ENCODE measurements around the gene SFTPA2.
"Not testable (repeated sequence)": the region's sequence is repeated elsewhere in the genome, so short reads cannot be mapped to it uniquely, and the experiment has no call there.

The SFTPA2 gene

GRCh38 chr10:79556961-79557360 is 3.2 kb downstream of the SFTPA2 start:
- not testable (repeated sequence) for FAIRE-seq

GRCh38 chr10:79555354-79556309 is 4.6 kb downstream of the SFTPA2 start:
- FAIRE-seq, result no peak

GRCh38 chr10:79552143-79552542 is 8.1 kb downstream of the SFTPA2 start:
- no peak for FAIRE-seq

GRCh38 chr10:79547973-79548372 is 12.2 kb downstream of the SFTPA2 start:
- no peak for FAIRE-seq

GRCh38 chr10:79547128-79547527 is 13.1 kb downstream of the SFTPA2 start:
- FAIRE-seq, result not testable (repeated sequence)

GRCh38 chr10:79544926-79545659 is 15.1 kb downstream of the SFTPA2 start:
- not testable (repeated sequence) for FAIRE-seq

GRCh38 chr10:79544408-79544807 is 15.8 kb downstream of the SFTPA2 start:
- not testable (repeated sequence) for FAIRE-seq

GRCh38 chr10:79542626-79543025 is 17.6 kb downstream of the SFTPA2 start:
- FAIRE-seq, result no peak

GRCh38 chr10:79540930-79541329 is 19.3 kb downstream of the SFTPA2 start:
- not testable (repeated sequence) for FAIRE-seq

- not testable (repeated sequence) for FAIRE-seq
Observed at GRCh38 chr10:79538311-79538710, 21.9 kb downstream of the SFTPA2 start.

GRCh38 chr10:79533903-79534175 is 26.4 kb downstream of the SFTPA2 start:
- FAIRE-seq, result not testable (repeated sequence)

- FAIRE-seq, result not testable (repeated sequence)
Observed at GRCh38 chr10:79533142-79533902, 26.9 kb downstream of the SFTPA2 start.

GRCh38 chr10:79528261-79528660 is 31.9 kb downstream of the SFTPA2 start:
- FAIRE-seq, result peak; percentile 78

- FAIRE-seq, result not testable (repeated sequence)
Observed at GRCh38 chr10:79525049-79525710, 35.0 kb downstream of the SFTPA2 start.

GRCh38 chr10:79523157-79523853 is 36.9 kb downstream of the SFTPA2 start:
- FAIRE-seq, result not testable (repeated sequence)

- FAIRE-seq, result not testable (repeated sequence)
Observed at GRCh38 chr10:79522464-79522863, 37.7 kb downstream of the SFTPA2 start.

- not testable (repeated sequence) for FAIRE-seq
Observed at GRCh38 chr10:79521751-79522150, 38.5 kb downstream of the SFTPA2 start.

- not testable (repeated sequence) for FAIRE-seq
Observed at GRCh38 chr10:79517567-79517966, 42.6 kb downstream of the SFTPA2 start.

- not testable (repeated sequence) for FAIRE-seq
Observed at GRCh38 chr10:79516532-79517205, 43.5 kb downstream of the SFTPA2 start.

- FAIRE-seq, result not testable (repeated sequence)
Observed at GRCh38 chr10:79511891-79512583, 48.2 kb downstream of the SFTPA2 start, which contains the start of gene EIF5AL1. TSS of gene EIF5AL1 (plus strand) at chr10:79512533. CDS start at chr10:79512650, 117 bp downstream.
